Stomach (tissue), 9 donors: Measurements from ENCODE around the gene KLHL29. TPM values are rescaled to one million over a fixed set of nuclear protein-coding genes. Genes with fewer than 3 reads are reported as not detected.

Source experiments
- DNase-seq, 2 donors: peaks; one replicate each; pipeline versions ENCODE4 v3.0.0 to v3.0.0-alpha.2; 2013 to 2019
- H3K27ac ChIP-seq, 5 donors: fragments of 200-600 bp in 4 of 5; sonication (generic) in 4 of 5; one replicate each; pipeline ENCODE4 v1.5.1; 2013 to 2019; ENCODE audit warnings: mild to moderate bottlenecking in 1 of 5, moderate library complexity in 1 of 5
- H3K27me3 ChIP-seq, 3 donors: fragments of 200-600 bp; sonication (generic); one replicate each; pipeline ENCODE4 v1.5.1; 2017 to 2019; ENCODE audit warnings: mixed run types in 1 of 3
- H3K36me3 ChIP-seq, 4 donors: fragments of 200-600 bp; sonication (generic); 1 replicate in 3 of 4; 2 replicates in 1 of 4; pipeline ENCODE4 v1.5.1; 2016 to 2019
- H3K4me1 ChIP-seq, 4 donors: fragments of 200-600 bp; sonication (generic); one replicate each; pipeline ENCODE4 v1.5.1; 2016 to 2019
- H3K4me3 ChIP-seq, 4 donors: fragments of 200-600 bp; sonication (generic) in 3 of 4; one replicate each; pipeline ENCODE4 v1.5.1; 2016 to 2019; ENCODE audit warnings: mild to moderate bottlenecking in 1 of 4
- H3K9me3 ChIP-seq, 4 donors: fragments of 200-600 bp; sonication (generic); one replicate each; pipeline ENCODE4 v1.5.1; 2016 to 2019
- EP300 ChIP-seq: sonication (generic); formaldehyde crosslinking; IDR thresholded peaks from one replicate; pipeline ENCODE4 v1.6.1; 2017; ENCODE audit warnings: antibody characterized with exemption
- POLR2A ChIP-seq, 4 donors: fragments of 450-650 bp; IDR thresholded peaks; one replicate each; pipeline ENCODE4 v1.6.1; 2016; ENCODE audit warnings: antibody characterized with exemption in 4 of 4, control low read depth in 2 of 4, mild to moderate bottlenecking in 1 of 4, moderate library complexity in 1 of 4
- POLR2AphosphoS5 ChIP-seq, 3 donors: sonication (generic); formaldehyde crosslinking; IDR thresholded peaks; one replicate each; pipeline ENCODE4 v1.6.1; 2016; ENCODE audit warnings: antibody characterized with exemption in 3 of 3
- WGBS, 5 donors: extraction: QIAGEN DNeasy Blood & Tissue Kit in 3 of 5; methylation state at CpG; one replicate each; pipeline versions ENCODE4 v1.1.5 to v1.1.7; 2013 to 2018; 5-methylcytosine and 5-hydroxymethylcytosine counted together
- intact Hi-C: fragments of 100-400 bp; cut with DNase I; formaldehyde crosslinking; loops from one replicate; pipeline ENCODE4 v1.15.1; 2023; ENCODE audit warnings: low total_unique reads
- polyA plus RNA-seq, 3 donors: library from polyadenylated mRNA; stranded (reverse); fragments of 200-250 nt; gene quantifications; one replicate each; pipeline ENCODE4 v1.2.3, GENCODE V29; 2013
- total RNA-seq, 5 donors: library from RNA; depleted of rRNA; stranded (reverse); fragments of >200 nt; gene quantifications; one replicate each; pipeline versions ENCODE4 v1.1.0 to v1.2.3, GENCODE V29; 2014 to 2016
- TF ChIP-seq, protein P1 (sequence below), 7 experiments: fragments of 450-650 bp in 4 of 7; fragments of 200-600 bp in 3 of 7; sonication (generic) in 3 of 7; IDR thresholded peaks; one replicate each; pipeline ENCODE4 v1.5.1; 2016 to 2019; ENCODE audit warnings: antibody characterized with exemption in 7 of 7, control low read depth in 2 of 7, mild to moderate bottlenecking in 1 of 7
- donor health status: healthy with polysubstance abuse.
- donor health status: Bipolar disorder and iron deficiency.
- donor health status: healthy.

KLHL29 gene
- total and polyA plus RNA-seq, 8 donors = under 0.01 to 6.6 (median 1.3) TPM

DNA sequence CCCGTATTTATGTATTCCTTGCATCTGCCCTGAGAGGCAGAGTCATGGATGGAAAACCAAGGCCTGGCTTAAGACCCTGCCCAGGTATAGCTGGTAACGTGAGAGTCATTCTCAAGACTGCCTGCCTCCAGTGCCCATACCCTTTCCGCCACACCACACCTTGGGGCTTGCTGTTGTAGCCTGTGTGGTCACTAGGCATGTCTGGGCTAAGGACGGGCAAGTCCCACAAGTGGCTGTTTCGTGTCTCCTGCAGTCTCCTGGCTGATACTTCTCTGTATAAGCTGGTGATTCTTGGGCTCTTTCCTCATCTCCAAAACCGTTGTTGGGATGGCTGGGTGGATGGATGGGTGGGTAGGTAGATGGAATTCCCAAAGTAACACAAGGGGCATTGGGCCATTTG is 269.8 kb downstream of the KLHL29 start:
- peaks cover 0 to 6% (median 0%) of the 10 kb centered on the region in 4 donors for H3K36me3 ChIP-seq
- H3K27ac ChIP-seq = no peak overlapping the region
- intact Hi-C loops = no loop called here
- 91 to 96% (median 92%) methylated on average over 6 of the region's 6 CpGs for WGBS, 5 donors
- peaks cover 0 to 6% (median 0%) of the 10 kb centered on the region in 4 donors for H3K9me3 ChIP-seq
- no peak overlapping the region for H3K4me3 ChIP-seq
- no peak for DNase-seq
- H3K4me1 ChIP-seq = no peaks in the 10 kb centered on the region
- no peaks in the 10 kb centered on the region for H3K27me3 ChIP-seq
- TF ChIP-seq POLR2A (IDR thresholded peaks at IDR 0.05) (no peak), POLR2AphosphoS5 (IDR thresholded peaks at IDR 0.05) (no peak), EP300 (no peak)
- TF ChIP-seq, protein P1, sequence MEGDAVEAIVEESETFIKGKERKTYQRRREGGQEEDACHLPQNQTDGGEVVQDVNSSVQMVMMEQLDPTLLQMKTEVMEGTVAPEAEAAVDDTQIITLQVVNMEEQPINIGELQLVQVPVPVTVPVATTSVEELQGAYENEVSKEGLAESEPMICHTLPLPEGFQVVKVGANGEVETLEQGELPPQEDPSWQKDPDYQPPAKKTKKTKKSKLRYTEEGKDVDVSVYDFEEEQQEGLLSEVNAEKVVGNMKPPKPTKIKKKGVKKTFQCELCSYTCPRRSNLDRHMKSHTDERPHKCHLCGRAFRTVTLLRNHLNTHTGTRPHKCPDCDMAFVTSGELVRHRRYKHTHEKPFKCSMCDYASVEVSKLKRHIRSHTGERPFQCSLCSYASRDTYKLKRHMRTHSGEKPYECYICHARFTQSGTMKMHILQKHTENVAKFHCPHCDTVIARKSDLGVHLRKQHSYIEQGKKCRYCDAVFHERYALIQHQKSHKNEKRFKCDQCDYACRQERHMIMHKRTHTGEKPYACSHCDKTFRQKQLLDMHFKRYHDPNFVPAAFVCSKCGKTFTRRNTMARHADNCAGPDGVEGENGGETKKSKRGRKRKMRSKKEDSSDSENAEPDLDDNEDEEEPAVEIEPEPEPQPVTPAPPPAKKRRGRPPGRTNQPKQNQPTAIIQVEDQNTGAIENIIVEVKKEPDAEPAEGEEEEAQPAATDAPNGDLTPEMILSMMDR (IDR thresholded peaks at IDR 0.05) = no peak

DNA sequence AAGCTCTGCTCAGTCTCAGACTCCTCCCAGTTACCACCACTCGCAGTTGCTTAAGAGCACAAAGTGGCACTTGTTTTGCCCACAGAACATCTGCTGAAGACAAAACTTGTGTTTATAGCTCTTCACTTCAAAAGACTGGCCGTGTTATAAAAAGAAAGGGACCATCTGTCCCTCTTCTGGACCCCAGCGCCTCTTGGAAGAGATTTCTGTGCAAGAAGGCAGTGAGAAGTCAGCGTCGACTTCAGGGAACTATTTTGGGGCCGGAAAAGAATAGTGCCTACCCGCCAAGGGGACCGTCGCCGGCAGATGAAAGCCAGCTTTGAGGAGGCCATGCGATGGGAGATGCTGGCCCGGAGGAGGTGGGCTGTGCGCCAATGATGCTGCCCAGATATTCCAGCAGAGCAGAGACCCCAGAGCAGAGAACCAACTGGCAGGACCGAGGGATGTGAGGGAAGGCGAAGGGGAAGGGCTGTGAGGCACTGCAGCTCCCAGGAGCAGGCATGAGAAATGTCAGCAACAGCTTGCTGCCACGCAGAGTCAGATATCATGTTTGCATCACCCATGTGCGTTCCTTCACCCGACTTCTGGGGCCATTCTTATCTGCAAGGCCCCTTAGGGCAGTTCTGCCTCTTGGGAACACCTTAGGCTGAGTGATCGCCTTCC is 271.1 kb downstream of the KLHL29 start:
- no peaks in the 10 kb centered on the region for H3K27me3 ChIP-seq
- TF ChIP-seq, protein P1 (IDR thresholded peaks at IDR 0.05) = no peak
- TF ChIP-seq POLR2AphosphoS5 (IDR thresholded peaks at IDR 0.05) (no peak), EP300 (no peak), POLR2A (IDR thresholded peaks at IDR 0.05) (no peak)
- no peak overlapping the region for H3K27ac ChIP-seq
- peak in 1 of 2 donors; percentile 30 for DNase-seq
- no peaks in the 10 kb centered on the region for H3K4me1 ChIP-seq
- peaks cover 0 to 6% (median 0%) of the 10 kb centered on the region in 4 donors for H3K36me3 ChIP-seq
- no peak overlapping the region for H3K4me3 ChIP-seq
- WGBS, 5 donors = 69 to 86% (median 75%) methylated on average over 18 to 19 of the region's 19 CpGs
- intact Hi-C loops = no loop called here
- H3K9me3 ChIP-seq = peaks cover 0 to 6% (median 0%) of the 10 kb centered on the region in 4 donors

DNA sequence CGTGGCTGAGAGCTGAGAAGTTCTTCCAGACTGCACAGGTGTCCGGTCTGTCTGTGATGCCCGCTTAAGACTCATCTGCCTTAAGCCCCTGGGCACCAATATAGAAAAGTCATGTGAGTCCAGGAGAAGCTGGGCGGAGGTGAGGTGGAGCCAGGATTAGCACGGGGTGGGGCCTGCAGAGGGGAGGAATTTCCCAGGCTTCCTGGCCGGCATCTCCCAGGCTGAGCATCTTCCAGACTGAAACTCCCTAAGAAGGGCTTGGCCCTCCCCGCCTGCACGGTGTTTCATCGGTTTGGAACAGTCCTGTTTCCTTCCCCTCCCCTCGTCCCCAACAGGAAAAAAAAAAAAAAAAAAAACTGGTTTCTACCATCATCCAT is 271.6 kb downstream of the KLHL29 start:
- Histone ChIP-seq H3K4me3 (no peak overlapping the region), H3K4me1 (no peaks in the 10 kb centered on the region), H3K9me3 (peaks cover 0 to 2% (median 0%) of the 10 kb centered on the region in 4 donors), H3K27ac (no peak overlapping the region), H3K27me3 (no peaks in the 10 kb centered on the region), H3K36me3 (peaks cover 0 to 3% (median 0%) of the 10 kb centered on the region in 4 donors)
- 47 to 58% (median 51%) methylated on average over 9 to 10 of the region's 10 CpGs for WGBS, 5 donors
- intact Hi-C loops = no loop called here
- TF ChIP-seq POLR2A (IDR thresholded peaks at IDR 0.05) (no peak), POLR2AphosphoS5 (IDR thresholded peaks at IDR 0.05) (no peak), EP300 (no peak)
- TF ChIP-seq, protein P1 (IDR thresholded peaks at IDR 0.05) = no peak
- DNase-seq = no peak

DNA sequence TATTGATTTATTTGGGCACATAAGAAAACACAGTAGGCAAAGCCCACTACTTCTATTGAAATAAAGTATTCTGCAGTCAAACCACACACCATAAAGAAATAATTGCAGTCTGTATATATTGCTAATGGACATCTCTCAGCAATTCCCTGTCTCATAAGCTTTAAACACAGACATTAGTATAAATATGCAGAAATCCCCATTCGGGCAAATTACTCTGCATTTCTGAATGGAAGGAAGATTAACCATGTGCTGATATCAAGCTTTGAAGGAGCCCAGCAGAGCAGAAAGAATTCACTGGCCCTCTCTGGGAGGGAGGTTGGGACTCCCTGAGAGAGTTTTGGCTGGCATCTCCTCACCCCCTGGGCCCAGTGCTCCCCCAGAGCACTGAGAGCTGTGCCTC is 272.4 kb downstream of the KLHL29 start:
- peaks cover 0 to 3% (median 0%) of the 10 kb centered on the region in 3 donors for H3K27me3 ChIP-seq
- no peak for DNase-seq
- TF ChIP-seq POLR2AphosphoS5 (IDR thresholded peaks at IDR 0.05) (no peak), EP300 (no peak), POLR2A (IDR thresholded peaks at IDR 0.05) (no peak)
- TF ChIP-seq, protein P1 (IDR thresholded peaks at IDR 0.05) = no peak
- no peaks in the 10 kb centered on the region for H3K9me3 ChIP-seq
- no peak overlapping the region for H3K4me3 ChIP-seq
- no peak overlapping the region for H3K27ac ChIP-seq
- WGBS, 5 donors = 50 to 69% (median 61%) methylated on average over 1 of the region's 1 CpG
- no peaks in the 10 kb centered on the region for H3K36me3 ChIP-seq
- intact Hi-C loops = no loop called here
- H3K4me1 ChIP-seq = no peaks in the 10 kb centered on the region
